ENCODE results near the gene CPSF3. TPM values are rescaled to one million over a fixed set of nuclear protein-coding genes. Genes with fewer than 3 reads are reported as not detected.
A peak's percentile ranks its signal among the peaks of the same experiment; 100 is the strongest.

Gene CPSF3
- total and polyA plus RNA-seq, 2 of the 4 experiments (the other 2 are of a cell fraction), result 29.2 to 64.5 TPM

- Histone ChIP-seq H2BK120ac (ENCODE audit: low read depth, low read length) (peak within 1 kb of the TSS; percentile 58; the same call in 1 of the 2 replicates), H2BK5ac (ENCODE audit: low read depth, low read length, poor library complexity, severe bottlenecking) (peak within 1 kb of the TSS; percentile 91), H4K8ac (ENCODE audit: low read depth in 2 of 2, low read length in 2 of 2) (peak within 1 kb of the TSS; percentile 98 to 99), H3K14ac (replicated peaks; ENCODE audit: low read depth, low read length) (peak within 1 kb of the TSS; percentile 97), H3K4me3 (ENCODE audit: insufficient read depth, low read depth, low read length) (peak within 1 kb of the TSS; percentile 99), H3K27me3 (ENCODE audit: control insufficient read depth, insufficient read depth, low read length) (no peaks in the 10 kb centered on the region), H3K9me3 (ENCODE audit: control insufficient read depth, insufficient read depth, low read length) (no peaks in the 10 kb centered on the region), H3K9ac (ENCODE audit: low read depth, low read length) (peak within 1 kb of the TSS; percentile 86), H3K18ac (ENCODE audit: low read depth, low read length) (peak within 1 kb of the TSS; percentile 91), H3K4me1 (ENCODE audit: control insufficient read depth, insufficient read depth, low read length) (peaks cover 15% of the 10 kb centered on the region), H3K4me2 (ENCODE audit: low read depth, low read length) (peak within 1 kb of the TSS; percentile 98), H4K5ac (ENCODE audit: low read depth, low read length) (peak within 1 kb of the TSS; percentile 99), H4K20me1 (ENCODE audit: insufficient read depth, low read length) (peaks cover 8% of the 10 kb centered on the region; the same call in 1 of the 2 replicates), H4K91ac (ENCODE audit: insufficient read depth, low read depth, low read length) (peak within 1 kb of the TSS; percentile 82), H2BK15ac (ENCODE audit: low read depth, low read length) (no peak within 1 kb of the TSS), H2AK5ac (ENCODE audit: low read depth, low read length) (peak within 1 kb of the TSS; percentile 48), H3K9me1 (ENCODE audit: insufficient read depth, low read length) (0 out of 2 replicates have a peak, but pooled peaks cover 8% of the 10 kb centered on the region), H3K79me1 (ENCODE audit: low read depth in 1 of 2, low read length in 2 of 2) (peaks cover 16 to 52% of the 10 kb centered on the region in 2 experiments), H3K27ac (ENCODE audit: insufficient read depth, low read length) (peak within 1 kb of the TSS; percentile 97), H3K23ac (ENCODE audit: low read depth, low read length) (peak within 1 kb of the TSS; percentile 98), H3K4ac (ENCODE audit: low read depth, low read length) (peak within 1 kb of the TSS; percentile 82), H3K36me3 (ENCODE audit: control insufficient read depth, insufficient read depth, low read length) (peaks cover 20% of the 10 kb centered on the region), H2AFZ (replicated peaks; ENCODE audit: low read length, poor library complexity) (peak within 1 kb of the TSS; percentile 97), H3K56ac (ENCODE audit: extremely low read depth, insufficient read depth, low read length) (peak within 1 kb of the TSS; percentile 93), H2BK20ac (ENCODE audit: low read depth, low read length) (peak within 1 kb of the TSS; percentile 26; the same call in 1 of the 2 replicates), H2AK9ac (replicated peaks; ENCODE audit: low read depth, low read length, poor library complexity) (peak within 1 kb of the TSS; percentile 94)
- TF ChIP-seq POLR2A (IDR thresholded peaks at IDR 0.05; ENCODE audit: low read depth, low read length) (0 out of 2 replicates have a peak, but pooled peaks have one; percentile 15), CHD1 (IDR thresholded peaks at IDR 0.05; ENCODE audit: low read depth, low read length) (no peak), MAZ (IDR thresholded peaks at IDR 0.05; ENCODE audit: borderline replicate concordance, low read depth, low read length) (peak; percentile 12; the same call in 1 of the 2 replicates)
- no TSS peak for BruUV-seq (replicated peaks)
- 1% methylated on average over 54 of the region's 91 CpGs; no CpG with 5 or more reads in 1 of the 2 experiments for WGBS, 2 experiments (ENCODE audit: extremely low coverage in 2 of 2, insufficient read length in 1 of 2)
- intact Hi-C loops (cut with micrococcal nuclease) (loop anchor here (5.0 kb wide), 1 partner anchor 332 kb away; no protein-coding TSS in a partner anchor), dilution Hi-C loops (cut with HindIII; ENCODE audit: low sequenced_read_pairs, unreplicated experiment) (no loop called here), in situ Hi-C loops (cut with MboI; ENCODE audit: low sequenced_read_pairs) (no loop called here)
- ChIA-PET CTCF (interaction anchor here (0.6 kb wide), 1 partner anchor 292 kb away, joined by 4 read pairs; no protein-coding TSS in a partner anchor), POLR2A (ENCODE audit: unreplicated experiment) (interaction anchor here (0.6 kb wide), 1 partner anchor 52 kb away, joined by 3 read pairs; no protein-coding TSS in a partner anchor)
- peak; percentile 89 for ATAC-seq (ENCODE audit: low read depth)
- DNase-seq, result no peak
These were observed 51.1 kb downstream of the CPSF3 start, which contains the start of gene IAH1 for GRCh38 chr2:9474361-9475057. IAH1 (plus strand) TSS chr2:9474551; CDS start chr2:9474567, 16 bp downstream.

All from IMR-90 (cell line).